DND-41 (cell line): ENCODE results near the gene SYNE3.

ENCODE experiments used
- ATAC-seq: fragments of 200-7000 bp; cut with Tn5 transposase; 3 replicates; pipeline ENCODE4 v1.9.1; 2021; ENCODE audit warnings: low read depth; ENCODE audit not compliant: insufficient read depth
- DNase-seq: peaks from one replicate; pipeline ENCODE4 v3.0.0-alpha.2; 2020
- H2AFZ ChIP-seq: 2 replicates; pipeline ENCODE4 v1.6.0; 2012; ENCODE audit warnings: low read depth, low read length
- H3K27ac ChIP-seq: 2 replicates; pipeline ENCODE4 v1.5.1; 2012; ENCODE audit warnings: low read length, inconsistent platforms
- H3K27me3 ChIP-seq: fragments of 200-600 bp; sonication (generic); 2 replicates; pipeline ENCODE4 v1.6.0; 2012; ENCODE audit warnings: low read length, mild to moderate bottlenecking, inconsistent platforms; ENCODE audit not compliant: insufficient read depth, poor library complexity
- H3K36me3 ChIP-seq: 2 replicates; pipeline ENCODE4 v1.5.1; 2012; ENCODE audit warnings: low read length, inconsistent platforms; ENCODE audit not compliant: insufficient read depth
- H3K4me1 ChIP-seq: 2 replicates; pipeline ENCODE4 v1.5.1; 2012; ENCODE audit warnings: mild to moderate bottlenecking, low read length; ENCODE audit not compliant: insufficient read depth
- H3K4me2 ChIP-seq: 2 replicates; pipeline ENCODE4 v1.6.0; 2012; ENCODE audit warnings: mild to moderate bottlenecking, moderate library complexity, low read length, inconsistent platforms; ENCODE audit not compliant: insufficient read depth
- H3K4me3 ChIP-seq, 2 experiments: fragments of 200-600 bp in 1 of 2; shearing (Covaris generic) in 1 of 2; 2 replicates each; pipeline ENCODE4 v1.5.1; 2012 to 2016; ENCODE audit warnings: inconsistent platforms in 2 of 2, low read length in 2 of 2, mild to moderate bottlenecking in 2 of 2, low read depth in 1 of 2, moderate library complexity in 1 of 2
- H3K79me2 ChIP-seq: 2 replicates; pipeline ENCODE4 v1.6.0; 2012; ENCODE audit warnings: low read length, inconsistent platforms; ENCODE audit not compliant: insufficient read depth
- H3K9ac ChIP-seq: 2 replicates; pipeline ENCODE4 v1.6.0; 2012; ENCODE audit warnings: low read depth, mild to moderate bottlenecking, inconsistent platforms, low read length, moderate library complexity
- H3K9me3 ChIP-seq: 2 replicates; pipeline ENCODE4 v1.5.1; 2012; ENCODE audit warnings: low read length, moderate library complexity, mild to moderate bottlenecking, inconsistent platforms; ENCODE audit not compliant: insufficient read depth, severe bottlenecking
- H4K20me1 ChIP-seq: 2 replicates; pipeline ENCODE4 v1.6.0; 2012; ENCODE audit warnings: low read length; ENCODE audit not compliant: insufficient read depth
- EZH2 ChIP-seq: IDR thresholded peaks from 3 replicates; pipeline ENCODE4 v1.6.1; 2012; ENCODE audit warnings: borderline replicate concordance, low read depth, mild to moderate bottlenecking, moderate library complexity, low read length, inconsistent platforms; ENCODE audit not compliant: severe bottlenecking
- TF ChIP-seq, protein P1 (sequence below): IDR thresholded peaks from 2 replicates; pipeline ENCODE4 v1.5.1; 2012; ENCODE audit warnings: borderline replicate concordance, low read length, moderate library complexity, mild to moderate bottlenecking; ENCODE audit not compliant: poor library complexity, severe bottlenecking; ENCODE audit errors: extremely low read depth

SYNE3 gene

DNA sequence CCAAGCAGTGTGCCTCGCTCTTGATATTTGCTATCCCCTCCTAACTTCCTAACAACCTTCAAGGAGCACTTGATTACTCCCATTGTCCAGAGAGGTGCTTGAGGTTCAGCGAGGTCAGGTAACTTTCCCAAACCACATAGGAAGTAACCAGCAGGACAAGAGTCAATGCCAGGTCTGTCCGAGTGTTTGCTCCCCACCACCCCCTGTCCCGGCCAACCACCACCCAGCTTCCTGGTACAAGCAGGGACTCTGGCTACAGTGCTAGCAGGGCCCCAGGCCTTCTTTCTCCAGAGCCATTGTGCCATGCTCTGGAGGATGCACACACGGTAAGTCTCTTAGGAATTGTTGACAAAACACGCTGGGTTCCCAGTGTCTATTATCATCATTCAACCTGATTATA, 49.2 kb downstream of the SYNE3 start:
- Histone ChIP-seq H3K9me3 (no peaks in the 10 kb centered on the region), H3K9ac (no peak overlapping the region), H3K27ac (no peak overlapping the region), H4K20me1 (no peaks in the 10 kb centered on the region), H3K27me3 (no peaks in the 10 kb centered on the region), H3K4me2 (no peak overlapping the region), H3K4me3 (no peak overlapping the region), H3K4me1 (peaks cover 18% of the 10 kb centered on the region), H3K79me2 (no peaks in the 10 kb centered on the region), H2AFZ (no peak overlapping the region), H3K36me3 (no peaks in the 10 kb centered on the region)
- no peak for DNase-seq
- no peak for TF ChIP-seq EZH2
- TF ChIP-seq, protein P1, sequence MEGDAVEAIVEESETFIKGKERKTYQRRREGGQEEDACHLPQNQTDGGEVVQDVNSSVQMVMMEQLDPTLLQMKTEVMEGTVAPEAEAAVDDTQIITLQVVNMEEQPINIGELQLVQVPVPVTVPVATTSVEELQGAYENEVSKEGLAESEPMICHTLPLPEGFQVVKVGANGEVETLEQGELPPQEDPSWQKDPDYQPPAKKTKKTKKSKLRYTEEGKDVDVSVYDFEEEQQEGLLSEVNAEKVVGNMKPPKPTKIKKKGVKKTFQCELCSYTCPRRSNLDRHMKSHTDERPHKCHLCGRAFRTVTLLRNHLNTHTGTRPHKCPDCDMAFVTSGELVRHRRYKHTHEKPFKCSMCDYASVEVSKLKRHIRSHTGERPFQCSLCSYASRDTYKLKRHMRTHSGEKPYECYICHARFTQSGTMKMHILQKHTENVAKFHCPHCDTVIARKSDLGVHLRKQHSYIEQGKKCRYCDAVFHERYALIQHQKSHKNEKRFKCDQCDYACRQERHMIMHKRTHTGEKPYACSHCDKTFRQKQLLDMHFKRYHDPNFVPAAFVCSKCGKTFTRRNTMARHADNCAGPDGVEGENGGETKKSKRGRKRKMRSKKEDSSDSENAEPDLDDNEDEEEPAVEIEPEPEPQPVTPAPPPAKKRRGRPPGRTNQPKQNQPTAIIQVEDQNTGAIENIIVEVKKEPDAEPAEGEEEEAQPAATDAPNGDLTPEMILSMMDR: no peak
- ATAC-seq: no peak
